Coronary artery (tissue), 2 donors: ENCODE measurements around the gene RAPGEF6.
A peak's percentile ranks its signal among the peaks of the same experiment; 100 is the strongest.

Source experiments
- DNase-seq: peaks from one replicate; pipeline ENCODE4 v3.0.0-alpha.2; 2017; ENCODE audit warnings: low spot score
- H3K27ac ChIP-seq, 2 donors: fragments of 200-600 bp; sonication (generic); one replicate each; pipeline ENCODE4 v1.5.1; 2016 to 2019
- H3K4me3 ChIP-seq: fragments of 200-600 bp; sonication (generic); 2 replicates; pipeline ENCODE4 v1.5.1; 2016; ENCODE audit warnings: mild to moderate bottlenecking, moderate library complexity
- CTCF ChIP-seq: fragments of 200-600 bp; sonication (generic); IDR thresholded peaks from one replicate; pipeline ENCODE4 v1.5.1; 2019; ENCODE audit warnings: antibody characterized with exemption

Gene RAPGEF6

GRCh38 chr5:131481569-131481968, 153.5 kb downstream of the RAPGEF6 start:
- no peak for TF ChIP-seq CTCF
- Histone ChIP-seq H3K27ac (no peak overlapping the region), H3K4me3 (no peak overlapping the region)
- DNase-seq: no peak

GRCh38 chr5:131475541-131475941, 159.5 kb downstream of the RAPGEF6 start:
- no peak overlapping the region for H3K4me3 ChIP-seq
- no peak for TF ChIP-seq CTCF
- DNase-seq: no peak
- peak overlapping the region in 1 of 2 donors; percentile 23 for H3K27ac ChIP-seq

- no peak for TF ChIP-seq CTCF
- Histone ChIP-seq H3K27ac (no peak overlapping the region), H3K4me3 (no peak overlapping the region)
- DNase-seq: no peak
Observed at GRCh38 chr5:131473731-131474130, 161.3 kb downstream of the RAPGEF6 start.

GRCh38 chr5:131466171-131466766, 168.8 kb downstream of the RAPGEF6 start:
- no peak for TF ChIP-seq CTCF
- Histone ChIP-seq H3K4me3 (no peak overlapping the region), H3K27ac (no peak overlapping the region)
- DNase-seq: no peak

GRCh38 chr5:131463656-131464055, 171.4 kb downstream of the RAPGEF6 start:
- DNase-seq: no peak
- Histone ChIP-seq H3K27ac (no peak overlapping the region), H3K4me3 (no peak overlapping the region)
- TF ChIP-seq CTCF: no peak

GRCh38 chr5:131462454-131462853, 172.6 kb downstream of the RAPGEF6 start:
- no peak overlapping the region for H3K27ac ChIP-seq
- no peak for DNase-seq
- no peak for TF ChIP-seq CTCF
- no peak overlapping the region for H3K4me3 ChIP-seq

GRCh38 chr5:131461742-131462141, 173.3 kb downstream of the RAPGEF6 start:
- DNase-seq: no peak
- Histone ChIP-seq H3K4me3 (no peak overlapping the region), H3K27ac (no peak overlapping the region)
- no peak for TF ChIP-seq CTCF
